OCI-LY3 (cell line): ENCODE data around the gene ZMAT5.

ENCODE experiments used
- EZH2phosphoT487 ChIP-seq: fragments of 200-600 bp; shearing (Covaris generic); IDR thresholded peaks from 2 replicates; pipeline ENCODE4 v1.6.1; 2018; ENCODE audit warnings: antibody characterized with exemption, mixed run types, low read depth
- TF ChIP-seq, protein P1 (sequence below): fragments of 200-600, 300-600 bp; sonication (generic); IDR thresholded peaks from 2 replicates; pipeline ENCODE4 v1.5.1; 2014; ENCODE audit warnings: antibody characterized with exemption, low read length, low read depth

DNA sequence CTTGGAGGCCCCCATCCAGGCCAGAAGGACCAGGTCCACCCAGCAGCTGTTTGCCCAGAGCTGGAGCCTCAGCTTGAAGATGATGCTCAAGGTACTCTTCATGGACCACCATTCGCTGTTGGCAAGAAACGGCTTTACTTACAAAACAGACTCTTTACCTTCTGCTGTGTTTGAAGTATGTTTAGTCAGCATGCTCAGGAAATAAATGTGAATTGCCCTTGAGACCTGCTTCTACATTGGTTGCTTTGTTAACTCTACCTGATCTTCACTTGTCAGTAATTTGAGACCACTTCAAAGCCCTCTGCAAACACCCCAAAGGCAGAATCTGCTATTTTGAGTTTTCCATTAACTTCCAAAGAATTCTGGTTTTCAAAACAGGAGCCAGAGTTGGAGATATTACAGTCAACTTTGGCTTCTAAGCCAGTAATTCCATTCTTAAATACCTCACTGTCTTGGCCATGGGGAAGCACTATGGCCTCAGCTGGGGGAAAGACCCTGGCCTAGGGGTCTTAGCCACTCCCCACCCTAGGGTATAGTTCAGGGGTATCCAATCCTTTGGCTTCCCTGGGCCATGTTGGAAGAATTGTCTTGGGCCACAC is 3.0 kb upstream of the ZMAT5 start:
- TF ChIP-seq, protein P1, sequence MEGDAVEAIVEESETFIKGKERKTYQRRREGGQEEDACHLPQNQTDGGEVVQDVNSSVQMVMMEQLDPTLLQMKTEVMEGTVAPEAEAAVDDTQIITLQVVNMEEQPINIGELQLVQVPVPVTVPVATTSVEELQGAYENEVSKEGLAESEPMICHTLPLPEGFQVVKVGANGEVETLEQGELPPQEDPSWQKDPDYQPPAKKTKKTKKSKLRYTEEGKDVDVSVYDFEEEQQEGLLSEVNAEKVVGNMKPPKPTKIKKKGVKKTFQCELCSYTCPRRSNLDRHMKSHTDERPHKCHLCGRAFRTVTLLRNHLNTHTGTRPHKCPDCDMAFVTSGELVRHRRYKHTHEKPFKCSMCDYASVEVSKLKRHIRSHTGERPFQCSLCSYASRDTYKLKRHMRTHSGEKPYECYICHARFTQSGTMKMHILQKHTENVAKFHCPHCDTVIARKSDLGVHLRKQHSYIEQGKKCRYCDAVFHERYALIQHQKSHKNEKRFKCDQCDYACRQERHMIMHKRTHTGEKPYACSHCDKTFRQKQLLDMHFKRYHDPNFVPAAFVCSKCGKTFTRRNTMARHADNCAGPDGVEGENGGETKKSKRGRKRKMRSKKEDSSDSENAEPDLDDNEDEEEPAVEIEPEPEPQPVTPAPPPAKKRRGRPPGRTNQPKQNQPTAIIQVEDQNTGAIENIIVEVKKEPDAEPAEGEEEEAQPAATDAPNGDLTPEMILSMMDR, result no peak
- TF ChIP-seq EZH2phosphoT487, result no peak
